Progenitor cell of endocrine pancreas (in vitro differentiated cells): ENCODE data around the gene VASP. TPM values are rescaled to one million over a fixed set of nuclear protein-coding genes. Genes with fewer than 3 reads are reported as not detected.

Experiments used
- DNase-seq: peaks from one replicate; pipeline ENCODE4 v3.0.0; 2021; ENCODE audit warnings: low spot score; ENCODE audit not compliant: unreplicated experiment
- H3K27ac Mint-ChIP-seq: 2 replicates; pipeline ENCODE4 v1.8.0; 2021; ENCODE audit warnings: mild to moderate bottlenecking, moderate library complexity, mixed read lengths
- H3K27me3 Mint-ChIP-seq: 2 replicates; pipeline ENCODE4 v1.8.0; 2021; ENCODE audit warnings: mixed read lengths
- H3K36me3 Mint-ChIP-seq: 2 replicates; pipeline ENCODE4 v1.8.0; 2022; ENCODE audit warnings: mixed read lengths; ENCODE audit not compliant: insufficient read depth
- H3K4me1 Mint-ChIP-seq: 2 replicates; pipeline ENCODE4 v1.8.0; 2021; ENCODE audit warnings: low read depth, mixed read lengths
- H3K4me3 Mint-ChIP-seq: 2 replicates; pipeline ENCODE4 v1.8.0; 2021; ENCODE audit warnings: low read depth, mild to moderate bottlenecking, moderate library complexity, mixed read lengths
- H3K9me3 Mint-ChIP-seq: 2 replicates; pipeline ENCODE4 v1.8.0; 2021; ENCODE audit warnings: low read depth, mixed read lengths
- CTCF ChIP-seq: fragments of 200-600 bp; sonication (generic); IDR thresholded peaks from one replicate; pipeline ENCODE4 v1.5.0; 2021; ENCODE audit warnings: antibody characterized with exemption, mild to moderate bottlenecking; ENCODE audit not compliant: unreplicated experiment
- total RNA-seq: library from RNA; stranded (reverse); gene quantifications from 2 replicates; pipeline ENCODE4 v1.2.1, GENCODE V29; 2021

The VASP gene
- total RNA-seq, 1 donor from 2014 or later = 94.9 TPM

- peak overlapping the region; percentile 40 for H3K4me3 Mint-ChIP-seq
- DNase-seq = no peak
- H3K27me3 Mint-ChIP-seq = no peaks in the 10 kb centered on the region
- peak overlapping the region; percentile 90 for H3K27ac Mint-ChIP-seq
- H3K36me3 Mint-ChIP-seq = peaks cover 24% of the 10 kb centered on the region
- H3K4me1 Mint-ChIP-seq = peaks cover 13% of the 10 kb centered on the region
- TF ChIP-seq CTCF = no peak
- H3K9me3 Mint-ChIP-seq = peaks cover 10% of the 10 kb centered on the region
Measured at GRCh38 chr19:45527731-45528130, 20.5 kb downstream of the VASP start.

GRCh38 chr19:45528149-45528743 is 21.0 kb downstream of the VASP start:
- Mint-ChIP-seq H3K9me3 (peaks cover 10% of the 10 kb centered on the region), H3K4me3 (peak overlapping the region; percentile 68), H3K27me3 (no peaks in the 10 kb centered on the region), H3K36me3 (peaks cover 24% of the 10 kb centered on the region), H3K27ac (peak overlapping the region; percentile 90), H3K4me1 (peaks cover 13% of the 10 kb centered on the region)
- peak; percentile 28 for DNase-seq
- TF ChIP-seq CTCF = no peak

DNA sequence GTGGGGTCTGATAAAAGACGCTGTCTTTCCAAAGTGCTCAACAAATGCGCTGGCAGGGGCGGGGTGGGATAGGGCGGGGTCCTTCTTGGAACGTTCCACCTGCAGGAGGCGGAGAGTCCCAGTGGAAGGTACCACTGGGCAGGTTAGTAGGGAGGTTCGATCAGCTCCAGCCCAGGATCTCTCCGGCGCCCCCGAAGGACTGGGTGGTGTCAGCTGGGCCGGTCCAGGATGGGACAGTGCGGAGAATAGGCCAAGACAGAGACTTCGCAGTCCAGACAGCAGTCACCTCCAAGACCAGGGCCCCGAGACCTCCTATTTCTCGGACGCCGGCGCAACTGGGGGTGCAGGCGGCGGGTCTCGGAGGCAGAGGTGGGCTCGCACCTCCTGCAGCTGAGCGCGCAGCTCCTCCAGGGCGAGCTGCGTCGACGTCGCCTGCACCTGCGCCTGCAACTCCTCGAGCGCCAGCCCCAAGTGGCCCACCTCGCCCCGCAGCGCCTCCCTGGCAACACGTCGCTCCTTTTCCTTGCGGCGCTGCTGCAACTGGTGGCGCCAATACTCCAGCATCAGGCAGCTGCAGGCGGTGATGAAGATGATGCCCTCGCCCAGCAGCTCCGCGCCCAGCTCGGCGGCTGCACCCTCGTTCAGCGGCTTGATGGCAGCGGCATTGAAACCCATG is 21.6 kb downstream of the VASP start:
- Mint-ChIP-seq H3K27me3 (no peaks in the 10 kb centered on the region), H3K4me3 (peak overlapping the region; percentile 68), H3K4me1 (peaks cover 13% of the 10 kb centered on the region), H3K9me3 (peaks cover 10% of the 10 kb centered on the region), H3K27ac (peak overlapping the region; percentile 90), H3K36me3 (peaks cover 21% of the 10 kb centered on the region)
- no peak for TF ChIP-seq CTCF
- DNase-seq = peak; percentile 49

DNA sequence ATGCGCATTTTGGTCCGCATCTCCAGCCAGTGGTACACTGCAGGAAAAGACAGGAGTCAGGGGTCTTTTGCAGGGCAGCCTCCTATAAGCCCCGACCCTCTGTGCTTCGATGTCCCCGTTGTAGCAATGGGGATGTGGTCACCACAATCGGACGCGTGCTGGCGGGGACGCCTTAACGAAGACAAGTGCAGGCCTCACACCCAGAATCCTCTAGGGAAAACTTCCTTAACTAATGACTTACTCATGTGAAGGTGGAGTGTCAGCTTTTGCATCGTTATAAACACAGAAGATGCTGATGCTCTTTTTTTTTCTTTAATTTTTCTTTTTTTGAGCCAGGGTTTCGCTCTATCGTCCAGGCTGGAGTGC is 22.1 kb downstream of the VASP start:
- Mint-ChIP-seq H3K4me3 (peak overlapping the region; percentile 68), H3K27me3 (no peaks in the 10 kb centered on the region), H3K9me3 (peaks cover 10% of the 10 kb centered on the region), H3K36me3 (peaks cover 17% of the 10 kb centered on the region), H3K4me1 (peaks cover 13% of the 10 kb centered on the region), H3K27ac (no peak overlapping the region)
- TF ChIP-seq CTCF = no peak
- DNase-seq = no peak

DNA sequence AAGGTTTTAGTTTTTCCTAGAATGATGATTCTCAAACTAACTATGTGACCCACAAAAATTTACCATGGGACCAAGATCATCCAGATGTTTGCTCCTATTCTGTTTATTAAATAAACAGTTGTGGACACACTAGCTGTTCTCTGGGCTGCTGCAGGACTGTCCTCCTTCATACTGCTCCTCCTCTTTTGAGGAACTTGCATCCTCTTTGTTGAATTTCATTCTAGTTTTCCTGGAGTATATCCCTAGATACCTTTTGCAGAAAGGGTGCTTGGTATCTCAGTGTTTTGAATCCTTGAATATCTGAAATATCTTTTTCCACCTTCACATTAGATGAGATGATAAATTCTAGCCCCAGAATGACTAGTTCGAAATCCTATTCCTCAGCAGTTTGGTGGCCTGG is 24.1 kb downstream of the VASP start:
- TF ChIP-seq CTCF = no peak
- no peak overlapping the region for H3K27ac Mint-ChIP-seq
- H3K4me3 Mint-ChIP-seq = no peak overlapping the region
- H3K36me3 Mint-ChIP-seq = peaks cover 11% of the 10 kb centered on the region
- no peak for DNase-seq
- peaks cover 13% of the 10 kb centered on the region for H3K4me1 Mint-ChIP-seq
- no peaks in the 10 kb centered on the region for H3K27me3 Mint-ChIP-seq
- peaks cover 10% of the 10 kb centered on the region for H3K9me3 Mint-ChIP-seq
